H1 (cell line): Measurements from ENCODE around the gene GRB14. TPM values are rescaled to one million over a fixed set of nuclear protein-coding genes. Genes with fewer than 3 reads are reported as not detected.
A peak's percentile ranks its signal among the peaks of the same experiment; 100 is the strongest.

Experiments used
- CTCF ChIA-PET: fragments of 300-600 bp; sonication (Branson Sonifier 250); formaldehyde crosslinking; loops from one replicate; lab custom pipeline; 2021; ENCODE audit not compliant: partially characterized antibody; lab: Charles Lee
- POLR2A ChIA-PET: fragments of 300-600 bp; sonication (Branson Sonifier 250); formaldehyde crosslinking; loops from one replicate; lab custom pipeline; 2021; ENCODE audit warnings: inconsistent platforms; ENCODE audit not compliant: partially characterized antibody; lab: Charles Lee
- DNase-seq, 2 experiments: peaks; one replicate each; pipeline versions ENCODE4 v3.0.0 to v3.0.0-alpha.2; 2010 to 2022; ENCODE audit warnings: low spot score in 2 of 2, low read depth in 1 of 2, mixed read lengths in 1 of 2
- FAIRE-seq: peaks from 2 replicates; lab custom pipeline; 2011; peaks lifted over from hg19 to GRCh38; lab: Jason Lieb, UNC
- H2AFZ ChIP-seq: 2 replicates; pipeline ENCODE4 v1.8.1; 2012; ENCODE audit warnings: low read length, inconsistent platforms
- H2AK5ac ChIP-seq: 2 replicates; pipeline ENCODE4 v1.6.1; 2013; ENCODE audit warnings: low read depth, low read length
- H2BK120ac ChIP-seq: replicated peaks from 2 replicates; pipeline ENCODE3; 2013; ENCODE audit warnings: low read depth, low read length, inconsistent platforms
- H2BK12ac ChIP-seq: 2 replicates; pipeline ENCODE4 v1.6.1; 2013; ENCODE audit warnings: low read depth, low read length
- H2BK15ac ChIP-seq: 2 replicates; pipeline ENCODE4 v1.6.1; 2013; ENCODE audit warnings: low read length
- H2BK20ac ChIP-seq: 2 replicates; pipeline ENCODE4 v1.6.1; 2013; ENCODE audit warnings: low read length
- H2BK5ac ChIP-seq: 2 replicates; pipeline ENCODE4 v1.6.1; 2013; ENCODE audit warnings: low read depth, low read length
- H3K14ac ChIP-seq: 2 replicates; pipeline ENCODE4 v1.6.1; 2013; ENCODE audit warnings: inconsistent platforms; ENCODE audit not compliant: insufficient read length
- H3K18ac ChIP-seq: 2 replicates; pipeline ENCODE4 v1.6.1; 2013; ENCODE audit warnings: low read length; ENCODE audit errors: extremely low read depth
- H3K23ac ChIP-seq: 2 replicates; pipeline ENCODE4 v1.6.1; 2013; ENCODE audit warnings: inconsistent platforms; ENCODE audit not compliant: insufficient read length
- H3K23me2 ChIP-seq: 2 replicates; pipeline ENCODE4 v1.6.1; 2013; ENCODE audit warnings: low read depth, low read length
- H3K27ac ChIP-seq: 2 replicates; pipeline ENCODE4 v1.6.1; 2011; ENCODE audit warnings: low read depth, low read length, inconsistent platforms
- H3K27me3 ChIP-seq, 4 experiments: replicated peaks in 1 of 4; 1 replicate in 1 of 4; 2 replicates in 3 of 4; pipeline versions ENCODE4 v1.6.1 to v1.8.1; 2011 to 2013; ENCODE audit warnings: low read length in 3 of 4, mild to moderate bottlenecking in 3 of 4, inconsistent platforms in 2 of 4, mixed read lengths in 2 of 4, moderate library complexity in 1 of 4; ENCODE audit not compliant: control insufficient read depth in 3 of 4, insufficient read depth in 3 of 4; ENCODE audit errors: extremely low read depth in 1 of 4
- H3K36me3 ChIP-seq, 4 experiments: 2 replicates each; pipeline versions ENCODE4 v1.6.1 to v1.8.1; 2011 to 2013; ENCODE audit warnings: mild to moderate bottlenecking in 4 of 4, low read length in 3 of 4, moderate library complexity in 2 of 4, control low read depth in 1 of 4, inconsistent platforms in 1 of 4; ENCODE audit not compliant: insufficient read depth in 4 of 4, control insufficient read depth in 2 of 4
- H3K4ac ChIP-seq: replicated peaks from 2 replicates; pipeline ENCODE3; 2013; ENCODE audit warnings: low read length, low read depth, mixed read lengths, inconsistent platforms; ENCODE audit not compliant: insufficient read length
- H3K4me1 ChIP-seq, 4 experiments: replicated peaks in 1 of 4; 1 replicate in 1 of 4; 2 replicates in 3 of 4; pipeline versions ENCODE4 v1.6.1 to v1.8.1; 2011 to 2013; ENCODE audit warnings: low read length in 3 of 4, inconsistent platforms in 2 of 4, mixed read lengths in 1 of 4; ENCODE audit not compliant: insufficient read depth in 4 of 4, control insufficient read depth in 3 of 4
- H3K4me2 ChIP-seq, 2 experiments: 2 replicates each; pipeline versions ENCODE4 v1.6.1 to v1.8.1; 2011 to 2013; ENCODE audit warnings: low read depth in 2 of 2, low read length in 2 of 2, control low read depth in 1 of 2, inconsistent platforms in 1 of 2, mild to moderate bottlenecking in 1 of 2; ENCODE audit not compliant: insufficient read depth in 1 of 2
- H3K4me3 ChIP-seq, 4 experiments: fragments of 200-600, 300-600 bp in 1 of 4; sonication (generic), shearing (Covaris generic), sonication (Bioruptor Twin) in 1 of 4; 2 replicates each; pipeline versions ENCODE4 v1.5.1 to v1.8.1; 2011 to 2016; ENCODE audit warnings: low read length in 4 of 4, low read depth in 3 of 4, control low read depth in 2 of 4, inconsistent platforms in 2 of 4, mild to moderate bottlenecking in 2 of 4, mixed read lengths in 1 of 4, moderate library complexity in 1 of 4; ENCODE audit not compliant: insufficient read depth in 2 of 4; ENCODE audit errors: extremely low read depth in 1 of 4
- H3K56ac ChIP-seq: replicated peaks from 2 replicates; pipeline ENCODE3; 2013; ENCODE audit warnings: low read depth, mild to moderate bottlenecking, mixed read lengths, low read length, inconsistent platforms; ENCODE audit not compliant: insufficient read length
- H3K79me1 ChIP-seq: 2 replicates; pipeline ENCODE4 v1.6.1; 2013; ENCODE audit warnings: low read depth, low read length, control low read depth
- H3K79me2 ChIP-seq, 2 experiments: 2 replicates each; pipeline versions ENCODE4 v1.6.1 to v1.8.1; 2012 to 2013; ENCODE audit warnings: low read length in 2 of 2, mild to moderate bottlenecking in 2 of 2, inconsistent platforms in 1 of 2; ENCODE audit not compliant: insufficient read depth in 2 of 2, control insufficient read depth in 1 of 2
- H3K9ac ChIP-seq, 4 experiments: replicated peaks in 1 of 4; 1 replicate in 1 of 4; 2 replicates in 3 of 4; pipeline versions ENCODE4 v1.6.1 to v1.8.1; 2011 to 2013; ENCODE audit warnings: low read depth in 3 of 4, low read length in 3 of 4, control low read depth in 2 of 4, mild to moderate bottlenecking in 2 of 4, moderate library complexity in 2 of 4, inconsistent platforms in 1 of 4; ENCODE audit errors: extremely low read depth in 1 of 4
- H3K9me3 ChIP-seq, 2 experiments: 2 replicates each; pipeline versions ENCODE4 v1.6.1 to v1.8.1; 2012 to 2013; ENCODE audit warnings: mild to moderate bottlenecking in 2 of 2, moderate library complexity in 2 of 2, control low read depth in 1 of 2, inconsistent platforms in 1 of 2, low read depth in 1 of 2, low read length in 1 of 2, mixed read lengths in 1 of 2; ENCODE audit not compliant: insufficient read depth in 2 of 2
- H4K20me1 ChIP-seq, 2 experiments: replicated peaks in 1 of 2; 2 replicates each; pipeline versions ENCODE3 to v1.8.1; 2011 to 2013; ENCODE audit warnings: inconsistent platforms in 2 of 2, low read length in 2 of 2, mild to moderate bottlenecking in 1 of 2; ENCODE audit not compliant: insufficient read depth in 2 of 2, control insufficient read depth in 1 of 2
- H4K5ac ChIP-seq: 2 replicates; pipeline ENCODE4 v1.6.1; 2013; ENCODE audit warnings: low read length, low read depth, mixed read lengths, inconsistent platforms; ENCODE audit not compliant: insufficient read length
- H4K8ac ChIP-seq: 2 replicates; pipeline ENCODE4 v1.8.0; 2013; ENCODE audit warnings: mild to moderate bottlenecking, moderate library complexity, low read length, inconsistent platforms; ENCODE audit not compliant: insufficient read depth; ENCODE audit errors: extremely low read depth
- H4K91ac ChIP-seq: replicated peaks from 2 replicates; pipeline ENCODE3; 2013; ENCODE audit warnings: low read length, mixed read lengths, inconsistent platforms; ENCODE audit not compliant: insufficient read length
- RAD21 ChIP-seq, 2 experiments: IDR thresholded peaks in 1 of 2; conservative IDR thresholded peaks in 1 of 2; 2 replicates each; pipeline ENCODE4 v1.6.1; 2011; ENCODE audit warnings: low read depth in 2 of 2, low read length in 2 of 2, improper control_type of control experiment in 1 of 2, inconsistent platforms in 1 of 2, mild to moderate bottlenecking in 1 of 2, moderate library complexity in 1 of 2
- WGBS, 2 experiments: shearing (Covaris generic) in 1 of 2; methylation state at CpG; one replicate each; pipeline versions ENCODE4 v1.1.6 to v1.1.7; 2013 to 2015; ENCODE audit warnings: low lambda C conversion rate in 2 of 2, mixed read lengths in 2 of 2, inconsistent platforms in 1 of 2, low coverage in 1 of 2, missing lambda C conversion rate in 1 of 2; ENCODE audit not compliant: insufficient replicate concordance in 2 of 2, insufficient coverage in 1 of 2, insufficient read length in 1 of 2; ENCODE audit errors: extremely low coverage in 1 of 2, missing lambda C conversion rate in 1 of 2; 5-methylcytosine and 5-hydroxymethylcytosine counted together
- polyA plus RNA-seq, 7 experiments: library from polyadenylated mRNA; depleted of rRNA in 3 of 7; stranded (reverse) in 5 of 7; unstranded in 2 of 7; fragments of >200 nt in 5 of 7; fragments of 200-250 nt in 2 of 7; gene quantifications; 1 replicate in 5 of 7; 2 replicates in 1 of 7; 4 replicates in 1 of 7; pipeline versions ENCODE4 v1.2.1 to v1.2.3, GENCODE V29; 2011 to 2013; ENCODE audit warnings: missing spikeins in 2 of 7, mixed read lengths in 2 of 7
- total RNA-seq: library from RNA; stranded (reverse); fragmentation: NEBNext Ultra II Directional; extraction: Animal tissue kit (Norgen Biotek cat#: 25700); gene quantifications from 2 replicates; pipeline ENCODE4 v1.2.1, GENCODE V29; 2021
- TF ChIP-seq, protein P1 (sequence below): IDR thresholded peaks from 2 replicates; pipeline ENCODE4 v1.6.1; 2012; ENCODE audit warnings: inconsistent platforms
- TF ChIP-seq, protein P2 (sequence below), 3 experiments: IDR thresholded peaks; 1 replicate in 2 of 3; 2 replicates in 1 of 3; pipeline versions ENCODE4 v1.5.1 to v1.6.1; 2011; ENCODE audit warnings: low read length in 3 of 3, mild to moderate bottlenecking in 3 of 3, inconsistent platforms in 2 of 3, low read depth in 1 of 3, moderate library complexity in 1 of 3; ENCODE audit not compliant: insufficient read depth in 1 of 3; ENCODE audit errors: control extremely low read depth in 1 of 3

The GRB14 gene
- total and polyA plus RNA-seq, 2 of the 8 experiments (the other 6 are each of a cell fraction or from before 2014, with no cell fraction given), result 2.5 to 11.6 TPM

GRCh38 chr2:164655750-164656149 is 34.5 kb upstream of the GRB14 start:
- H4K8ac ChIP-seq, result no peak overlapping the region
- DNase-seq (no peak), FAIRE-seq (no peak)
- no peak overlapping the region for H3K4me3 ChIP-seq
- H3K4ac ChIP-seq, result no peak overlapping the region
- H2BK15ac ChIP-seq, result no peak overlapping the region
- no peaks in the 10 kb centered on the region for H3K36me3 ChIP-seq
- H2BK120ac ChIP-seq, result no peak overlapping the region
- no peak overlapping the region for H4K91ac ChIP-seq
- no peak overlapping the region for H3K14ac ChIP-seq
- no peak overlapping the region for H2BK12ac ChIP-seq
- TF ChIP-seq, protein P1, sequence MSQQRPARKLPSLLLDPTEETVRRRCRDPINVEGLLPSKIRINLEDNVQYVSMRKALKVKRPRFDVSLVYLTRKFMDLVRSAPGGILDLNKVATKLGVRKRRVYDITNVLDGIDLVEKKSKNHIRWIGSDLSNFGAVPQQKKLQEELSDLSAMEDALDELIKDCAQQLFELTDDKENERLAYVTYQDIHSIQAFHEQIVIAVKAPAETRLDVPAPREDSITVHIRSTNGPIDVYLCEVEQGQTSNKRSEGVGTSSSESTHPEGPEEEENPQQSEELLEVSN, result no peak
- TF ChIP-seq, protein P2, sequence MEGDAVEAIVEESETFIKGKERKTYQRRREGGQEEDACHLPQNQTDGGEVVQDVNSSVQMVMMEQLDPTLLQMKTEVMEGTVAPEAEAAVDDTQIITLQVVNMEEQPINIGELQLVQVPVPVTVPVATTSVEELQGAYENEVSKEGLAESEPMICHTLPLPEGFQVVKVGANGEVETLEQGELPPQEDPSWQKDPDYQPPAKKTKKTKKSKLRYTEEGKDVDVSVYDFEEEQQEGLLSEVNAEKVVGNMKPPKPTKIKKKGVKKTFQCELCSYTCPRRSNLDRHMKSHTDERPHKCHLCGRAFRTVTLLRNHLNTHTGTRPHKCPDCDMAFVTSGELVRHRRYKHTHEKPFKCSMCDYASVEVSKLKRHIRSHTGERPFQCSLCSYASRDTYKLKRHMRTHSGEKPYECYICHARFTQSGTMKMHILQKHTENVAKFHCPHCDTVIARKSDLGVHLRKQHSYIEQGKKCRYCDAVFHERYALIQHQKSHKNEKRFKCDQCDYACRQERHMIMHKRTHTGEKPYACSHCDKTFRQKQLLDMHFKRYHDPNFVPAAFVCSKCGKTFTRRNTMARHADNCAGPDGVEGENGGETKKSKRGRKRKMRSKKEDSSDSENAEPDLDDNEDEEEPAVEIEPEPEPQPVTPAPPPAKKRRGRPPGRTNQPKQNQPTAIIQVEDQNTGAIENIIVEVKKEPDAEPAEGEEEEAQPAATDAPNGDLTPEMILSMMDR (IDR thresholded peaks at IDR 0.05; ENCODE audit: control extremely low read depth in 1 of 3, insufficient read depth in 1 of 3, low read depth in 1 of 3, low read length in 3 of 3), result peak in 2 of 3 experiments; percentile 10 to 32; a peak in 2 of 4 replicates
- TF ChIP-seq RAD21 (IDR thresholded peaks at IDR 0.05 in 1 of 2, conservative IDR thresholded peaks at IDR 0.05 in 1 of 2; ENCODE audit: low read depth in 2 of 2, low read length in 2 of 2), result peak; percentile 53 to 60
- WGBS, 2 experiments, result 97% methylated on average over 2 of the region's 2 CpGs; no CpG with 5 or more reads in 1 of the 2 experiments
- no peaks in the 10 kb centered on the region for H3K79me2 ChIP-seq
- no peak overlapping the region for H3K27ac ChIP-seq
- no peak overlapping the region for H2AFZ ChIP-seq
- H3K23ac ChIP-seq, result no peak overlapping the region
- H2BK5ac ChIP-seq, result no peak overlapping the region
- no peak overlapping the region for H3K18ac ChIP-seq
- H4K20me1 ChIP-seq, result no peaks in the 10 kb centered on the region
- no peak overlapping the region for H4K5ac ChIP-seq
- CTCF ChIA-PET, result interaction anchor here (2.2 kb wide), 1 partner anchor 9 kb away, joined by 7 read pairs; no protein-coding TSS in a partner anchor
- no peak overlapping the region for H3K9ac ChIP-seq
- no peaks in the 10 kb centered on the region; the same call in 1 of the 2 replicates for H3K23me2 ChIP-seq
- no peak overlapping the region for H2AK5ac ChIP-seq
- peaks cover 0 to 6% (median 0%) of the 10 kb centered on the region in 4 experiments; a peak in 2 of 7 replicates for H3K4me1 ChIP-seq
- H3K27me3 ChIP-seq, result peaks cover 0 to 7% (median 1%) of the 10 kb centered on the region in 4 experiments; a peak in 2 of 7 replicates
- POLR2A ChIA-PET, result no interaction called here
- H3K79me1 ChIP-seq, result no peaks in the 10 kb centered on the region
- no peak overlapping the region for H2BK20ac ChIP-seq
- no peaks in the 10 kb centered on the region for H3K9me3 ChIP-seq
- no peak overlapping the region for H3K4me2 ChIP-seq
- H3K56ac ChIP-seq, result no peak overlapping the region
